GM18861 (cell line): ENCODE results near the gene RHNO1.
"Not testable (repeated sequence)": the region's sequence is repeated elsewhere in the genome, so short reads cannot be mapped to it uniquely, and the experiment has no call there.

Source experiments
- ATAC-seq: cut with Tn5 transposase; IDR thresholded peaks from one replicate; pipeline ENCODE4 v1.9.1; 2021; ENCODE audit not compliant: unreplicated experiment

Gene RHNO1

GRCh38 chr12:2858334-2858733 lies 18.7 kb upstream of the RHNO1 start:
- no peak for ATAC-seq

- no peak for ATAC-seq
Observed at GRCh38 chr12:2858944-2859421, 18.0 kb upstream of the RHNO1 start.

- no peak for ATAC-seq
Observed at GRCh38 chr12:2860170-2860569, 16.9 kb upstream of the RHNO1 start.

GRCh38 chr12:2862876-2863275 lies 14.1 kb upstream of the RHNO1 start:
- no peak for ATAC-seq

GRCh38 chr12:2863402-2863801 lies 13.6 kb upstream of the RHNO1 start:
- ATAC-seq: not testable (repeated sequence)

GRCh38 chr12:2864198-2864597 lies 12.8 kb upstream of the RHNO1 start:
- ATAC-seq: no peak

- not testable (repeated sequence) for ATAC-seq
Observed at GRCh38 chr12:2868986-2869632, 7.9 kb upstream of the RHNO1 start.

GRCh38 chr12:2876431-2877046 lies 484 bp upstream of the RHNO1 start:
- ATAC-seq: peak; percentile 8

- ATAC-seq: no peak
Observed at GRCh38 chr12:2877953-2878732, 1.1 kb downstream of the RHNO1 start.

- ATAC-seq: no peak
Observed at GRCh38 chr12:2879853-2880252, 2.8 kb downstream of the RHNO1 start.

GRCh38 chr12:2884810-2885209 lies 7.8 kb downstream of the RHNO1 start:
- ATAC-seq: no peak

- no peak for ATAC-seq
Observed at GRCh38 chr12:2886768-2887450, 9.9 kb downstream of the RHNO1 start.

- no peak for ATAC-seq
Observed at GRCh38 chr12:2890001-2890387, 13.0 kb downstream of the RHNO1 start.

- ATAC-seq: peak; percentile 92
Observed at GRCh38 chr12:2890388-2891239, 13.6 kb downstream of the RHNO1 start, which contains the start of gene TULP3. TSS of gene TULP3 (plus strand) at chr12:2890891. CDS start at chr12:2890948, 57 bp downstream.

GRCh38 chr12:2891240-2892053 lies 14.4 kb downstream of the RHNO1 start:
- ATAC-seq: no peak

- ATAC-seq: no peak
Observed at GRCh38 chr12:2892246-2892645, 15.2 kb downstream of the RHNO1 start.

- no peak for ATAC-seq
Observed at GRCh38 chr12:2893007-2893406, 16.0 kb downstream of the RHNO1 start.

- ATAC-seq: no peak
Observed at GRCh38 chr12:2895051-2895451, 18.0 kb downstream of the RHNO1 start.

- ATAC-seq: no peak
Observed at GRCh38 chr12:2895511-2895910, 18.5 kb downstream of the RHNO1 start.

- ATAC-seq: no peak
Observed at GRCh38 chr12:2897418-2897817, 20.4 kb downstream of the RHNO1 start.
